HCT116 (cell line): ENCODE measurements around the gene CASP5. TPM values are rescaled to one million over a fixed set of nuclear protein-coding genes. Genes with fewer than 3 reads are reported as not detected.

ENCODE experiments used
- ATAC-seq: fragments of 200-7000 bp; cut with Tn5 transposase; 2 replicates; pipeline ENCODE4 v1.9.1; 2020; ENCODE audit warnings: mild to moderate bottlenecking, moderate library complexity
- BruUV-seq: library from RNA; stranded (reverse); fragments of 400-500 nt; replicated peaks from 2 replicates; lab custom pipeline; 2021; lab: Mats Ljungman, UMichigan
- CTCF ChIA-PET: fragments of 300-600 bp; sonication (Branson Sonifier 250); formaldehyde crosslinking; loops from one replicate; lab custom pipeline; 2021; ENCODE audit warnings: antibody characterized with exemption; lab: Charles Lee
- POLR2A ChIA-PET: fragments of 300-600, 350-600 bp; sonication (Branson Sonifier 250); formaldehyde crosslinking; loops from one replicate; lab custom pipeline; 2021; ENCODE audit warnings: antibody characterized with exemption; lab: Charles Lee
- RAD21 ChIA-PET, 2 experiments: fragments of 300-600 bp; sonication (Branson Sonifier 250); formaldehyde crosslinking; loops; one replicate each; lab custom pipeline; 2023; ENCODE audit warnings: low total read pairs in 2 of 2; ENCODE audit not compliant: uncharacterized antibody in 2 of 2, unreplicated experiment in 2 of 2, low non-redundant PET in 1 of 2; lab: Charles Lee
- DNase-seq: peaks from one replicate; pipeline ENCODE4 v3.0.0-alpha.2; 2010; ENCODE audit warnings: low read depth, low spot score
- H2AFZ ChIP-seq: fragments of 200-600 bp; shearing (Covaris generic), sonication (generic); 2 replicates; pipeline ENCODE4 v1.6.1; 2017; ENCODE audit warnings: low read depth, mixed run types, mixed read lengths, antibody characterized with exemption, low read length; ENCODE audit not compliant: poor library complexity, severe bottlenecking
- H3K27ac ChIP-seq: 2 replicates; pipeline ENCODE4 v1.5.1; 2012; ENCODE audit warnings: low read depth, low read length
- H3K27me3 ChIP-seq: fragments of 200-600 bp; sonication (generic); 2 replicates; pipeline ENCODE4 v1.6.1; 2016; ENCODE audit warnings: mixed run types, low read length, mixed read lengths; ENCODE audit not compliant: insufficient read depth
- H3K36me3 ChIP-seq, 2 experiments: fragments of 200-500 bp in 1 of 2; fragments of 200-600 bp in 1 of 2; sonication (Bioruptor generic) in 1 of 2; sonication (generic) in 1 of 2; 2 replicates each; pipeline versions ENCODE4 v1.5.1 to v1.6.1; 2014 to 2016; ENCODE audit warnings: low read length in 2 of 2, inconsistent platforms in 1 of 2, mixed read lengths in 1 of 2, mixed run types in 1 of 2; ENCODE audit not compliant: insufficient read depth in 2 of 2, control insufficient read depth in 1 of 2
- H3K4me1 ChIP-seq, 2 experiments: fragments of 200-600 bp in 1 of 2; sonication (generic) in 1 of 2; 2 replicates each; pipeline versions ENCODE4 v1.5.1 to v1.6.1; 2012 to 2017; ENCODE audit warnings: low read length in 2 of 2, inconsistent platforms in 1 of 2, mild to moderate bottlenecking in 1 of 2, mixed read lengths in 1 of 2, mixed run types in 1 of 2, moderate library complexity in 1 of 2; ENCODE audit not compliant: insufficient read depth in 2 of 2, control insufficient read depth in 1 of 2
- H3K4me2 ChIP-seq: fragments of 200-600 bp; sonication (generic); 2 replicates; pipeline ENCODE4 v1.6.1; 2017; ENCODE audit warnings: mixed run types, low read length, mixed read lengths
- H3K4me3 ChIP-seq, 2 experiments: fragments of 200-600 bp in 1 of 2; sonication (generic) in 1 of 2; replicated peaks in 1 of 2; 2 replicates each; pipeline ENCODE4 v1.5.1; 2011 to 2016; ENCODE audit warnings: low read length in 2 of 2, control low read depth in 1 of 2, low read depth in 1 of 2, mild to moderate bottlenecking in 1 of 2, mixed read lengths in 1 of 2, mixed run types in 1 of 2
- H3K79me2 ChIP-seq: fragments of 200-600 bp; sonication (generic); 2 replicates; pipeline ENCODE4 v1.6.1; 2017; ENCODE audit warnings: mild to moderate bottlenecking, mixed run types, low read length, moderate library complexity, mixed read lengths; ENCODE audit not compliant: insufficient read depth
- H3K9ac ChIP-seq: fragments of 200-600 bp; sonication (generic); 2 replicates; pipeline ENCODE4 v1.6.1; 2016; ENCODE audit warnings: low read length, mixed read lengths
- H3K9me2 ChIP-seq: fragments of 200-600 bp; sonication (generic), shearing (Covaris generic); 2 replicates; pipeline ENCODE4 v1.6.1; 2017; ENCODE audit warnings: mixed run types, mild to moderate bottlenecking, moderate library complexity; ENCODE audit not compliant: insufficient read depth
- H3K9me3 ChIP-seq, 2 experiments: fragments of 200-500 bp in 1 of 2; fragments of 200-600 bp in 1 of 2; sonication (Bioruptor generic) in 1 of 2; sonication (generic) in 1 of 2; 2 replicates each; pipeline ENCODE4 v1.6.1; 2014 to 2017; ENCODE audit warnings: low read length in 2 of 2, mixed read lengths in 2 of 2, inconsistent platforms in 1 of 2, low read depth in 1 of 2, mild to moderate bottlenecking in 1 of 2, mixed run types in 1 of 2, moderate library complexity in 1 of 2; ENCODE audit not compliant: control insufficient read depth in 1 of 2, insufficient read depth in 1 of 2
- H4K20me1 ChIP-seq: fragments of 200-600 bp; sonication (generic), shearing (Covaris generic); 2 replicates; pipeline ENCODE4 v1.6.1; 2017; ENCODE audit warnings: mixed run types, mild to moderate bottlenecking, moderate library complexity; ENCODE audit not compliant: insufficient read depth
- ELF1 ChIP-seq: IDR thresholded peaks from 2 replicates; pipeline ENCODE4 v1.6.1; 2012; ENCODE audit warnings: low read depth, borderline replicate concordance
- JUND ChIP-seq: IDR thresholded peaks from 2 replicates; pipeline ENCODE4 v1.6.1; 2012
- RAD21 ChIP-seq: IDR thresholded peaks from 2 replicates; pipeline ENCODE4 v1.6.1; 2012; ENCODE audit warnings: low read depth, mild to moderate bottlenecking
- ZFX ChIP-seq: fragments of 450-650 bp; IDR thresholded peaks from 2 replicates; pipeline ENCODE4 v1.6.1; 2017
- ZNF274 ChIP-seq: fragments of 200-500 bp; sonication (Bioruptor generic); IDR thresholded peaks from 2 replicates; pipeline ENCODE4 v1.6.1; 2014; ENCODE audit warnings: mild to moderate bottlenecking, low read depth, low read length, inconsistent platforms
- intact Hi-C: fragments of 100-400 bp; cut with micrococcal nuclease; formaldehyde crosslinking; loops from 2 replicates; pipeline ENCODE4 v1.10.0; 2022
- total RNA-seq: library from RNA; stranded (reverse); gene quantifications from one replicate; pipeline ENCODE4 v1.2.1, GENCODE V29; 2021; ENCODE audit not compliant: unreplicated experiment
- TF ChIP-seq, protein P1 (sequence below), 3 experiments: fragments of 200-600 bp in 1 of 3; sonication (generic) in 1 of 3; IDR thresholded peaks in 2 of 3; conservative IDR thresholded peaks in 1 of 3; 2 replicates each; pipeline ENCODE4 v1.5.1; 2012 to 2017; ENCODE audit warnings: low read depth in 2 of 3, low read length in 2 of 3, antibody characterized with exemption in 1 of 3, borderline replicate concordance in 1 of 3, control low read depth in 1 of 3, mild to moderate bottlenecking in 1 of 3, mixed read lengths in 1 of 3, mixed run types in 1 of 3, moderate library complexity in 1 of 3; ENCODE audit not compliant: insufficient read depth in 1 of 3
- TF ChIP-seq, protein P2 (sequence below): IDR thresholded peaks from 2 replicates; pipeline ENCODE4 v1.6.1; 2012; ENCODE audit warnings: low read depth

The CASP5 gene
- total RNA-seq, 1 experiment from 2014 or later = not detected

DNA sequence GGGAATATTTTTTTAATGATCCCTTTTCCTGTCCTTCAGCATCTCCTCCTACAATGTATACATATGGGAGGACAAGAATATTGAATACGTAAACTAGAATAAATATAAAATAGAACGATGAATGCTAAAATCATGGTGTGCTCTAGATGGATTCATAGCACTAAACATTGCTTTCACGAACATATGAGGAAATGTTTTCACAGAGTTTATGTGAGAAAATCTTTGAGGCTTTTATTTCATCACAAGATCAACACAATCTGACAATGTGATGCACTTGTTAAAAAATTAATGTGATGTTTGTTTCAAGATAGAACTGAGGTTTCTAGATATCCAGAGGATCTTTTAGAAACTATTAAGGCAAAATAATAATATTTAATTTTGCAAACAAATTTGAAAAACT lies 19.2 kb upstream of the CASP5 start:
- Histone ChIP-seq H3K4me2 (no peak overlapping the region), H3K9me2 (no peaks in the 10 kb centered on the region), H4K20me1 (no peaks in the 10 kb centered on the region), H3K27me3 (no peaks in the 10 kb centered on the region), H2AFZ (no peak overlapping the region), H3K79me2 (no peaks in the 10 kb centered on the region), H3K9me3 (no peaks in the 10 kb centered on the region), H3K27ac (no peak overlapping the region), H3K4me1 (0 out of 4 replicates have a peak, but pooled peaks cover 0 to 2% of the 10 kb centered on the region in 2 experiments), H3K9ac (no peak overlapping the region), H3K4me3 (no peak overlapping the region), H3K36me3 (no peaks in the 10 kb centered on the region)
- intact Hi-C loops = no loop called here
- TF ChIP-seq, protein P1, sequence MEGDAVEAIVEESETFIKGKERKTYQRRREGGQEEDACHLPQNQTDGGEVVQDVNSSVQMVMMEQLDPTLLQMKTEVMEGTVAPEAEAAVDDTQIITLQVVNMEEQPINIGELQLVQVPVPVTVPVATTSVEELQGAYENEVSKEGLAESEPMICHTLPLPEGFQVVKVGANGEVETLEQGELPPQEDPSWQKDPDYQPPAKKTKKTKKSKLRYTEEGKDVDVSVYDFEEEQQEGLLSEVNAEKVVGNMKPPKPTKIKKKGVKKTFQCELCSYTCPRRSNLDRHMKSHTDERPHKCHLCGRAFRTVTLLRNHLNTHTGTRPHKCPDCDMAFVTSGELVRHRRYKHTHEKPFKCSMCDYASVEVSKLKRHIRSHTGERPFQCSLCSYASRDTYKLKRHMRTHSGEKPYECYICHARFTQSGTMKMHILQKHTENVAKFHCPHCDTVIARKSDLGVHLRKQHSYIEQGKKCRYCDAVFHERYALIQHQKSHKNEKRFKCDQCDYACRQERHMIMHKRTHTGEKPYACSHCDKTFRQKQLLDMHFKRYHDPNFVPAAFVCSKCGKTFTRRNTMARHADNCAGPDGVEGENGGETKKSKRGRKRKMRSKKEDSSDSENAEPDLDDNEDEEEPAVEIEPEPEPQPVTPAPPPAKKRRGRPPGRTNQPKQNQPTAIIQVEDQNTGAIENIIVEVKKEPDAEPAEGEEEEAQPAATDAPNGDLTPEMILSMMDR (IDR thresholded peaks at IDR 0.05 in 2 of 3, conservative IDR thresholded peaks at IDR 0.05 in 1 of 3; ENCODE audit: borderline replicate concordance in 1 of 3, insufficient read depth in 1 of 3, low read depth in 2 of 3, low read length in 2 of 3) = no peak
- TF ChIP-seq, protein P2, sequence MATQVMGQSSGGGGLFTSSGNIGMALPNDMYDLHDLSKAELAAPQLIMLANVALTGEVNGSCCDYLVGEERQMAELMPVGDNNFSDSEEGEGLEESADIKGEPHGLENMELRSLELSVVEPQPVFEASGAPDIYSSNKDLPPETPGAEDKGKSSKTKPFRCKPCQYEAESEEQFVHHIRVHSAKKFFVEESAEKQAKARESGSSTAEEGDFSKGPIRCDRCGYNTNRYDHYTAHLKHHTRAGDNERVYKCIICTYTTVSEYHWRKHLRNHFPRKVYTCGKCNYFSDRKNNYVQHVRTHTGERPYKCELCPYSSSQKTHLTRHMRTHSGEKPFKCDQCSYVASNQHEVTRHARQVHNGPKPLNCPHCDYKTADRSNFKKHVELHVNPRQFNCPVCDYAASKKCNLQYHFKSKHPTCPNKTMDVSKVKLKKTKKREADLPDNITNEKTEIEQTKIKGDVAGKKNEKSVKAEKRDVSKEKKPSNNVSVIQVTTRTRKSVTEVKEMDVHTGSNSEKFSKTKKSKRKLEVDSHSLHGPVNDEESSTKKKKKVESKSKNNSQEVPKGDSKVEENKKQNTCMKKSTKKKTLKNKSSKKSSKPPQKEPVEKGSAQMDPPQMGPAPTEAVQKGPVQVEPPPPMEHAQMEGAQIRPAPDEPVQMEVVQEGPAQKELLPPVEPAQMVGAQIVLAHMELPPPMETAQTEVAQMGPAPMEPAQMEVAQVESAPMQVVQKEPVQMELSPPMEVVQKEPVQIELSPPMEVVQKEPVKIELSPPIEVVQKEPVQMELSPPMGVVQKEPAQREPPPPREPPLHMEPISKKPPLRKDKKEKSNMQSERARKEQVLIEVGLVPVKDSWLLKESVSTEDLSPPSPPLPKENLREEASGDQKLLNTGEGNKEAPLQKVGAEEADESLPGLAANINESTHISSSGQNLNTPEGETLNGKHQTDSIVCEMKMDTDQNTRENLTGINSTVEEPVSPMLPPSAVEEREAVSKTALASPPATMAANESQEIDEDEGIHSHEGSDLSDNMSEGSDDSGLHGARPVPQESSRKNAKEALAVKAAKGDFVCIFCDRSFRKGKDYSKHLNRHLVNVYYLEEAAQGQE = no peak
- TF ChIP-seq ZFX (no peak), RAD21 (no peak), ZNF274 (no peak), JUND (no peak), ELF1 (no peak)
- DNase-seq (no peak), ATAC-seq (no peak)
- ChIA-PET RAD21 (no interaction called here), POLR2A (no interaction called here), CTCF (no interaction called here)
- no TSS peak for BruUV-seq
